Measurements from ENCODE around the gene ZNF48.

Gene ZNF48

GRCh38 chr16:30357715-30358576 lies 37.3 kb upstream of the ZNF48 start:
- TF ChIP-seq EZH2phosphoT487 (conservative IDR thresholded peaks at IDR 0.05; ENCODE audit: low read length) (no peak), CTCF (IDR thresholded peaks at IDR 0.05; ENCODE audit: insufficient read depth, low read length, poor library complexity, severe bottlenecking) (no peak)
- no peak overlapping the region for H3K4me2 ChIP-seq (ENCODE audit: low read depth, low read length, poor library complexity, severe bottlenecking)

GRCh38 chr16:30358577-30358936 lies 36.7 kb upstream of the ZNF48 start:
- Histone ChIP-seq H3K27ac (ENCODE audit: low read depth, low read length) (no peak overlapping the region), H2AFZ (ENCODE audit: low read depth, low read length, severe bottlenecking) (no peak overlapping the region), H3K9me3 (ENCODE audit: insufficient read depth, low read length) (no peaks in the 10 kb centered on the region), H3K9ac (ENCODE audit: low read length) (no peak overlapping the region), H3K79me2 (ENCODE audit: insufficient read depth, low read length) (peaks cover 35% of the 10 kb centered on the region), H4K20me1 (ENCODE audit: low read depth, low read length) (no peaks in the 10 kb centered on the region), H3K4me3 (ENCODE audit: insufficient read depth, low read length, poor library complexity, severe bottlenecking) (no peak overlapping the region), H3K36me3 (ENCODE audit: low read length) (peaks cover 5% of the 10 kb centered on the region; the same call in 1 of the 2 replicates), H3F3A (ENCODE audit: insufficient read depth) (peaks cover 15% of the 10 kb centered on the region), H3K4me2 (ENCODE audit: low read depth, low read length, poor library complexity, severe bottlenecking) (no peak overlapping the region), H3K9me2 (replicated peaks; ENCODE audit: insufficient read depth, low read length) (no peaks in the 10 kb centered on the region), H3K27me3 (ENCODE audit: low read length) (no peaks in the 10 kb centered on the region)
- TF ChIP-seq EZH2phosphoT487 (conservative IDR thresholded peaks at IDR 0.05; ENCODE audit: low read length) (no peak), CTCF (IDR thresholded peaks at IDR 0.05; ENCODE audit: insufficient read depth, low read length, poor library complexity, severe bottlenecking) (no peak)

More at GRCh38 chr16:30357715-30358576, 37.3 kb upstream of the ZNF48 start:
- Histone ChIP-seq H3F3A (ENCODE audit: insufficient read depth) (peaks cover 15% of the 10 kb centered on the region), H3K79me2 (ENCODE audit: insufficient read depth, low read length) (peaks cover 34% of the 10 kb centered on the region), H3K9ac (ENCODE audit: low read length) (no peak overlapping the region), H3K36me3 (ENCODE audit: low read length) (peaks cover 5% of the 10 kb centered on the region; the same call in 1 of the 2 replicates), H3K9me2 (replicated peaks; ENCODE audit: insufficient read depth, low read length) (no peaks in the 10 kb centered on the region), H3K27ac (ENCODE audit: low read depth, low read length) (no peak overlapping the region), H3K9me3 (ENCODE audit: insufficient read depth, low read length) (no peaks in the 10 kb centered on the region), H2AFZ (ENCODE audit: low read depth, low read length, severe bottlenecking) (no peak overlapping the region), H3K4me3 (ENCODE audit: insufficient read depth, low read length, poor library complexity, severe bottlenecking) (no peak overlapping the region), H4K20me1 (ENCODE audit: low read depth, low read length) (no peaks in the 10 kb centered on the region), H3K27me3 (ENCODE audit: low read length) (no peaks in the 10 kb centered on the region)

- Histone ChIP-seq H3K79me2 (ENCODE audit: insufficient read depth, low read length) (peaks cover 35% of the 10 kb centered on the region), H3K36me3 (ENCODE audit: low read length) (peaks cover 5% of the 10 kb centered on the region; the same call in 1 of the 2 replicates)
These were observed 36.0 kb upstream of the ZNF48 start for GRCh38 chr16:30358990-30359870.

More at GRCh38 chr16:30358990-30359870, 36.0 kb upstream of the ZNF48 start:
- Histone ChIP-seq H4K20me1 (ENCODE audit: low read depth, low read length) (no peaks in the 10 kb centered on the region), H3K9ac (ENCODE audit: low read length) (no peak overlapping the region), H3K27me3 (ENCODE audit: low read length) (no peaks in the 10 kb centered on the region), H3K9me2 (replicated peaks; ENCODE audit: insufficient read depth, low read length) (no peaks in the 10 kb centered on the region), H3K4me2 (ENCODE audit: low read depth, low read length, poor library complexity, severe bottlenecking) (no peak overlapping the region), H2AFZ (ENCODE audit: low read depth, low read length, severe bottlenecking) (no peak overlapping the region), H3K4me3 (ENCODE audit: insufficient read depth, low read length, poor library complexity, severe bottlenecking) (no peak overlapping the region), H3K27ac (ENCODE audit: low read depth, low read length) (no peak overlapping the region), H3K9me3 (ENCODE audit: insufficient read depth, low read length) (no peaks in the 10 kb centered on the region), H3F3A (ENCODE audit: insufficient read depth) (peaks cover 15% of the 10 kb centered on the region)
- TF ChIP-seq EZH2phosphoT487 (conservative IDR thresholded peaks at IDR 0.05; ENCODE audit: low read length) (no peak), CTCF (IDR thresholded peaks at IDR 0.05; ENCODE audit: insufficient read depth, low read length, poor library complexity, severe bottlenecking) (no peak)
